Stimulated activated CD4-positive, alpha-beta T cell treated with anti-CD3 and anti-CD28 coated beads, Interleukin-2, amount 100 ng/mL, for 4 hours (primary cell): ENCODE data around the gene ARHGAP10.

ENCODE experiments used
- DNase-seq: peaks from one replicate; pipeline ENCODE4 v3.0.0-alpha.2; 2020; ENCODE audit warnings: low read depth

Gene ARHGAP10

DNA sequence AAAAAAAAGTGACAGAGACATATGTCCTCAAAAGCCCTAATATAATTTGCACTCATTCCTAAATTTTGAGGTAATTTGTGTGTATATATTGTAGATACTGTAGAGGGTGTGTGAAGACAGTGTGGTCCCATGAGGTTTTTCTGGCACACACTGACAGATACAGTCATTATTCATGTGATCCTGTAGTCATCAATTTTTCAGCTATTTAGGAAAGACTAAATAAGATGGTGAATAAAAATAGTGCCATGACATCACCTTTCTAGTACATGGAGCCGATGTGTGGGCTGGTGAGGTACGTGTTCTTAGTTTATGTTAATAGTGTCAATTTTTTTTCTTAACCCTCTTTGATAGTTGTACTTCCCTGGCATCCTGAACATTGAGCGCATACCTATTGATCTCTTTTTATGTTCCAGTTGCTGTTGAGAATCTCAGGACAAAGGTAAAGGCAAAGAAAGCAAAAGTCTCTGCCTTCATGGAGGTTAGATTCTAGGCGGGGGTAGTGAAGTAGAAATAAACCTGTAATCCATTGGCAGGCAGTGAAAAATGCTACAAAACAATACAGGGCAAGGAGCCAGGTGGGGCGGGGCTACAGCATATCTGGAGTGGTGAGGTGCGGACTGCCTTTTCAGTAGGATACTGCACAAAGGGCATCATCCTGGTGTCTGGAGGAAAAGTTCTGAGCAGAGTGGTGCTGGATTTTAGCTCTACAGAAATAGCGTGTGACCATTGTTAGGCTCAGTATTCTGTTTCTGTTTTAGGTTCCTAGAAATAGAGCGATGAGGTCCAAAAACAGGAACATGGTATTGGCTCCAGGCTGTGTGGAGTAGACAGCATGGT, 93.8 kb downstream of the ARHGAP10 start:
- no peak for DNase-seq

GRCh38 chr4:147826288-147826646, 94.4 kb downstream of the ARHGAP10 start:
- no peak for DNase-seq

- DNase-seq: no peak
These were observed 96.5 kb downstream of the ARHGAP10 start for GRCh38 chr4:147828331-147828905.

GRCh38 chr4:147829401-147830101, 97.7 kb downstream of the ARHGAP10 start:
- DNase-seq: no peak

DNA sequence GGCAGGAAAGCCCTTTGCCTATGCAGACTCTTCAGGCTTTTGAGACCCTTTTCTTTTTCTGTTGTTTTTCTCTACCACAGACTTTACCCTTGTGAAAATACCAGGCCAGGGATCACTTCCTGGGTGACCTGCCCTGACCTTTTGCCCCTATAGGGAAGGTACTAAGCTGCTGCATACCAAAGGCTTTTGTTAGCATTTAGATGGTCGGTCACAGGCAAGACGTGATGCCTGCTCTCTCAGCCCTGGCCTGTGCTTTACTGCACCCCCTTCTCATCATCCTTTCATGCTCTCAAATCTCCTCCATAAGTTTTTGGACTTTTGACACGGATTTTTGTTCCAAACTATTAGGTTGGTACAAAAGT, 98.2 kb downstream of the ARHGAP10 start:
- no peak for DNase-seq

- no peak for DNase-seq
These were observed 99.1 kb downstream of the ARHGAP10 start for GRCh38 chr4:147830987-147831386.

GRCh38 chr4:147831551-147832171, 99.8 kb downstream of the ARHGAP10 start:
- no peak for DNase-seq

DNA sequence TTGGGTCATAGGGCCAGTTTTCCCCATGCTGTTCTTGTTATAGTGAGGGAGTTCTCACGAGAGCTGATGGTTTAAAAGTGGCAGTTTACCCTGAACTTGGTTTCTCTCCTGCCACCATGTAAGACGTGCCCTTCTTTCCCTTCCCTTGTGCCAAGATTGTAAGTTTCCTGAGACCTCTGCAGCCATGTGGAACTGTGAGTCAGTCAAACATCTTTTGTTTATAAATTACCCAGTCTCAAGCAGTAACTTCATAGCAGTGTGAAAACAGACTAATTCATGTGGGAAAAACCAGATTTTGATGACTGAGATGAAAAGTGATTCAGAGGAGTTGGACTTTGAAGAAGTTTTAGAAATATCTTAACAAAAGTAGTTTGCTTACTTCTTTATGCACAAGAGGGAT, 101.4 kb downstream of the ARHGAP10 start:
- no peak for DNase-seq

- DNase-seq: no peak
These were observed 101.9 kb downstream of the ARHGAP10 start for GRCh38 chr4:147833741-147834140.

DNA sequence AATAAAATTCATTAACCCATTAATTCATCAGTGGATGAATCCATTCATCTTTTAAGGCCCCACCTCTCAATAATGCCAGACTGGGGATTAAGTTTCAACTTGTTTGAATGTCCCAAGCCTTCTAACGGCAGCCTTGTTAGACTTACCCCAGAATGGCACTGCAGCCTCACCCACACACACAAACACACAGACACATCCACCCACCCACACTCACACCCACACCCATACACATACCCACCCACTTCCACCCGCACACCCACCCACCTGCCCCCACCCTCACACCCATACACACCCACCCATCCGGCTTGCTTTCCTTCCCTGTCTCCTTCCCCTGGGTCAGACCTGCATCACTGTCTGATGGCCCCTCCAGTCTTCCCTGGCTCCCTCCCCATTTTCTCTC, 102.6 kb downstream of the ARHGAP10 start:
- DNase-seq: no peak

GRCh38 chr4:147836807-147837206, 104.9 kb downstream of the ARHGAP10 start:
- no peak for DNase-seq

DNA sequence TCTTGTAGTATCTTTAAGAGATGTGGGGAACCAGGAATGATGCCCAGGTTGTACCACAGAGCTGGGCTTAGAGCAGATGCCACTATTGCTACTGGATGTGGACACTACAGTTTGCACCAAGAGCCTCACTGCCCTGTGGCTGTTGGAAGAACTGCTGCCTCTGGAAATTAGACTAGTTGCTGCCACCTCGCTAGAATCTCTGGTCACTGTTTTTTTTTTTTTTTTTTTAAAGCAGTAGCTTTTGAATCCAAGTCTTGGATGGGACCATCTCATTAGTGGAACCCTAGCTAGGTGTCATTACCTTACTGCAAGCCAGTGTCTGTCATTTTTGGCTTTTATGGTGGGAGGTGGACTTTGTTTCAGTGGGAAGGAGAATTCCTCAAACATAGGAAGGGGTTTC, 105.5 kb downstream of the ARHGAP10 start:
- no peak for DNase-seq

DNA sequence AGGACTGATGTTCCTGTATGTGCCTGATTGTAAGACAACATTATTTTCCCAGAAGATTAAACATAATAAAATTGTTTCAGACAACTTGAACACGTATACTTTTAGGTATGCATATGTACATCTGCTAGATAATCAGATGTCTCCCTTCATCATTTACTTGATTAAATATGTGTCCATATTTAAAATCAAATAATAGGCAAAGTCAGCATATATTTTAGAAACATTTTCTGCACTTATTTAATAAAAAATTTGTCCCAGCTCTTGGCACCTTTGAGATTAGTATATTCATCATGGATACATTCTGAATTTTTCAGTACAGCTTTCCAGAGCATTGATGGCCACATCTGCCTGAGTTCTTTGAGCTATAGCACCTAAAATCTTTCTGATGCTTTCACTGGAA, 106.0 kb downstream of the ARHGAP10 start:
- no peak for DNase-seq

DNA sequence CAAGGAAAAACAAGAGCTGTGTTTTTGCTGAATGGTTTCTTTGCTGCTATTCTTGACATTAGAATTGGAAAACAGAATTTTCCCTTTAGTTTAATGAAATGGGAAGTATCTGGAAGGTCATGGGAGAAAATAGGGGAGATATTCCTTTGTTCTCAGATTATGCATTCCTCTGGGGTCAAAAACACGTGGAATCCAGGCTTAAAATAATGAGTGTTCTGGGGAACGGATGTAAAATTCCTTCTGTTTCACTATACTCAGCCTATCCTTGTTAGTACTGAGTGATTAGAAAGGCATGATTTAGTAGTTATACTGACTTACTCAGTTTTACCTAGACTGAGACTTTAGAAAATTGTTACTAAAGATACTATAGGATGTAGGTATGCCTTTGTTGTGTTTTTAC, 107.3 kb downstream of the ARHGAP10 start:
- no peak for DNase-seq

GRCh38 chr4:147839663-147840062, 107.8 kb downstream of the ARHGAP10 start:
- no peak for DNase-seq

- DNase-seq: no peak
These were observed 109.2 kb downstream of the ARHGAP10 start for GRCh38 chr4:147840838-147841738.

GRCh38 chr4:147842573-147842972, 110.7 kb downstream of the ARHGAP10 start:
- DNase-seq: no peak

DNA sequence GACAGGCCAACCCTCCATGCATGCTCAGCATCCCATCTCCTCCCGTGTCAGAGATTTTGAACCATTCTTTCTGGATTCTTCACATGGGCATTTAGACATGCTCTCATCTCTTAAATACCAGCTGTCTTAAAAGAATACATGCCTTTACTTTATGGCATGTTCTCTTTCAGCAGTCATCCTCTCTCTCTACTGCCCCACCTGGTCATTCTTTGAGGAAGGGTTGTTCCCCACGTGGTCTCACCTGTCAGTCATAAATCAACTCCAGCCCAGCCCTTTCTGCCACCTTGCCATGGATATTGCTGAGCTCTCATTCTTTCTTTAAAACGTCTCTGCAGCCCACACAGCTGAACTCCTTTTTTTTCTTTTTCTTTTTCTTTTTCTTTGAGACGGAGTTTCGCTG, 111.3 kb downstream of the ARHGAP10 start:
- no peak for DNase-seq

DNA sequence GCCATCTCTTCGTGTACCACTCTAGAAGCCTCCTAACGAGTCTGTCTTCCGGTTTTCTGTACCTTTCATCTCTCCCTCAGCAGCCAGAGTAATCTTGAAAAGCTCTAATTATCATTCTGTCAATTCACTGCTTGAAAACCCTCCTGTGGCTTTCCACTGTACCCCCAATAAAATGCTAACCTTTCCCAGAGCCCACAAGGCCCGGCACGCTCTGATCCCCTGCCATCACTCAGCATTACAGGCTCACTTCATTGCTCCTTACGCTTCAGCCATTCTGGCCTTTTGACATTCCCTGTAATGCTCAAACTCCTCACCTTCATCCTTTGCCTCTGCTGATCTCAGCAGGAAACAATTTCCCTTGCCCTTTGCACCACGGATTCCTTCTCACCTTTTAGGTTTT, 112.9 kb downstream of the ARHGAP10 start:
- DNase-seq: no peak

- DNase-seq: no peak
These were observed 114.6 kb downstream of the ARHGAP10 start for GRCh38 chr4:147846318-147847155.
